Uterus (tissue), 2 donors: ENCODE results near the gene KHDC1.

Experiments
- POLR2A ChIP-seq, 2 donors: fragments of 450-650 bp; IDR thresholded peaks; one replicate each; pipeline ENCODE4 v1.6.1; 2016; ENCODE audit warnings: antibody characterized with exemption in 2 of 2, mild to moderate bottlenecking in 1 of 2, moderate library complexity in 1 of 2
- TF ChIP-seq, protein P1 (sequence below), 4 experiments: fragments of 200-600 bp in 2 of 4; fragments of 450-650 bp in 2 of 4; sonication (generic) in 2 of 4; IDR thresholded peaks; one replicate each; pipeline ENCODE4 v1.5.1; 2016 to 2019; ENCODE audit warnings: antibody characterized with exemption in 4 of 4, mild to moderate bottlenecking in 2 of 4, moderate library complexity in 1 of 4

GRCh38 chr6:73194744-73195143, 68.3 kb downstream of the KHDC1 start:
- TF ChIP-seq, protein P1, sequence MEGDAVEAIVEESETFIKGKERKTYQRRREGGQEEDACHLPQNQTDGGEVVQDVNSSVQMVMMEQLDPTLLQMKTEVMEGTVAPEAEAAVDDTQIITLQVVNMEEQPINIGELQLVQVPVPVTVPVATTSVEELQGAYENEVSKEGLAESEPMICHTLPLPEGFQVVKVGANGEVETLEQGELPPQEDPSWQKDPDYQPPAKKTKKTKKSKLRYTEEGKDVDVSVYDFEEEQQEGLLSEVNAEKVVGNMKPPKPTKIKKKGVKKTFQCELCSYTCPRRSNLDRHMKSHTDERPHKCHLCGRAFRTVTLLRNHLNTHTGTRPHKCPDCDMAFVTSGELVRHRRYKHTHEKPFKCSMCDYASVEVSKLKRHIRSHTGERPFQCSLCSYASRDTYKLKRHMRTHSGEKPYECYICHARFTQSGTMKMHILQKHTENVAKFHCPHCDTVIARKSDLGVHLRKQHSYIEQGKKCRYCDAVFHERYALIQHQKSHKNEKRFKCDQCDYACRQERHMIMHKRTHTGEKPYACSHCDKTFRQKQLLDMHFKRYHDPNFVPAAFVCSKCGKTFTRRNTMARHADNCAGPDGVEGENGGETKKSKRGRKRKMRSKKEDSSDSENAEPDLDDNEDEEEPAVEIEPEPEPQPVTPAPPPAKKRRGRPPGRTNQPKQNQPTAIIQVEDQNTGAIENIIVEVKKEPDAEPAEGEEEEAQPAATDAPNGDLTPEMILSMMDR (IDR thresholded peaks at IDR 0.05) = no peak
- no peak for TF ChIP-seq POLR2A (IDR thresholded peaks at IDR 0.05)
